Fibroblast of skin of right biceps (primary cell): ENCODE measurements around the gene STK10.
"Not testable (repeated sequence)": the region's sequence is repeated elsewhere in the genome, so short reads cannot be mapped to it uniquely, and the experiment has no call there.

Experiments used
- DNase-seq: peaks from one replicate; pipeline ENCODE4 v3.0.0-alpha.2; 2013

Gene STK10

GRCh38 chr5:172048539-172049101 lies 139.4 kb downstream of the STK10 start:
- DNase-seq: no peak

GRCh38 chr5:172048170-172048422 lies 139.9 kb downstream of the STK10 start:
- DNase-seq: no peak

- DNase-seq: no peak
Measured at GRCh38 chr5:172046593-172046992, 141.4 kb downstream of the STK10 start.

- no peak for DNase-seq
Measured at GRCh38 chr5:172045315-172045632, 142.8 kb downstream of the STK10 start.

GRCh38 chr5:172044631-172045314 lies 143.3 kb downstream of the STK10 start:
- DNase-seq: no peak

GRCh38 chr5:172043865-172044264 lies 144.2 kb downstream of the STK10 start:
- no peak for DNase-seq

- DNase-seq: no peak
Measured at GRCh38 chr5:172042183-172042582, 145.8 kb downstream of the STK10 start.

- DNase-seq: no peak
Measured at GRCh38 chr5:172038167-172038566, 149.9 kb downstream of the STK10 start.

GRCh38 chr5:172035049-172035448 lies 153.0 kb downstream of the STK10 start:
- no peak for DNase-seq

GRCh38 chr5:172031894-172032461 lies 156.0 kb downstream of the STK10 start:
- no peak for DNase-seq

GRCh38 chr5:172029876-172030275 lies 158.1 kb downstream of the STK10 start:
- no peak for DNase-seq

GRCh38 chr5:172028167-172028566 lies 159.9 kb downstream of the STK10 start:
- no peak for DNase-seq

- not testable (repeated sequence) for DNase-seq
Measured at GRCh38 chr5:172020110-172020786, 167.8 kb downstream of the STK10 start.

- no peak for DNase-seq
Measured at GRCh38 chr5:172015346-172015745, 172.7 kb downstream of the STK10 start.

GRCh38 chr5:172010278-172010677 lies 177.7 kb downstream of the STK10 start:
- DNase-seq: no peak

GRCh38 chr5:172009536-172010270 lies 178.3 kb downstream of the STK10 start:
- no peak for DNase-seq

GRCh38 chr5:172008689-172009141 lies 179.3 kb downstream of the STK10 start:
- DNase-seq: no peak

GRCh38 chr5:172008111-172008455 lies 179.9 kb downstream of the STK10 start:
- peak; percentile 71 for DNase-seq

- DNase-seq: no peak
Measured at GRCh38 chr5:172007175-172008110, 180.6 kb downstream of the STK10 start.

GRCh38 chr5:172006321-172007174 lies 181.5 kb downstream of the STK10 start, which contains the start of gene FBXW11:
Gene FBXW11, minus strand, starts transcription at chr5:172006638. Its CDS starts 136 bp downstream, at chr5:172006502.
- peak; percentile 97 for DNase-seq

GRCh38 chr5:172005708-172006320 lies 182.2 kb downstream of the STK10 start:
- DNase-seq: no peak
